HG03103 (cell line): ENCODE measurements around the gene PRPF38A.
A peak's percentile ranks its signal among the peaks of the same experiment; 100 is the strongest.

Experiments used
- ATAC-seq: cut with Tn5 transposase; IDR thresholded peaks from one replicate; pipeline ENCODE4 v1.9.1; 2021; ENCODE audit warnings: low read depth; ENCODE audit not compliant: unreplicated experiment

PRPF38A gene

DNA sequence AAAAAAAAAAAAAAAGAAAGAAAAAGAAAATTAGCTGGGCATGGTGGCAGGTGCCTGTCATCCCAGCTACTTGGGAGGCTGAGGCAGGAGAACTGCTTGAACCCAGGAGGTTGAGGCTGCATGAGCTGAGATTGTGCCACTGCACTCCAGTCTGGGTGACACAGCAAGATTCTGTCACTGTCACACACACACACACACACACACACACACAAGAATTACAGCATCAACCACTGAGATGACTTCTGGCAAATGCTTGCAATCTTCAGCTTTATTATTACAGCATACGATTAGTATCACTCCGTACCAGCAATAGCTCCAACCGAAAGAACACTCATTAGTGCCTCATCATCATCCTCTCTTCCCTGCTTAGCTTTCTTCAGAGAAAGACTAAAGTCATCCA lies 4.8 kb upstream of the PRPF38A start:
- no peak for ATAC-seq

DNA sequence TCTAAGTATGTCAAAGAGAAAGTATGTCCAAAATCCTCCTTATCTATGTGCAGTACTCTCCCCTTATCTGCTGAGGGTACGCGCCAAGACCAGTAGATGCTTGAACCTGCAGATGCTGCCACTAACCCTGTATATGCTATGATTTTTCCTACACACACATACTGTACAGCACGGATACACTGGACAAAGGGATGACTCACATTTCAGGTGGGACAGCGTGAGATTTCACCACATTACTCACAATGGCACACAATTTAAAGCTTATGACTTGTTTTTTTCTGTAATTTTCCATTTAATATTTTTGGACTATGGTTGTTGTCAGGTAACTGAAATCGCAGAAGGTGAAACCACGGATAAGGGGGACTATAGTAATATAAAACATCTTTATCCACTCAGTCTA lies 4.3 kb upstream of the PRPF38A start:
- ATAC-seq: no peak

DNA sequence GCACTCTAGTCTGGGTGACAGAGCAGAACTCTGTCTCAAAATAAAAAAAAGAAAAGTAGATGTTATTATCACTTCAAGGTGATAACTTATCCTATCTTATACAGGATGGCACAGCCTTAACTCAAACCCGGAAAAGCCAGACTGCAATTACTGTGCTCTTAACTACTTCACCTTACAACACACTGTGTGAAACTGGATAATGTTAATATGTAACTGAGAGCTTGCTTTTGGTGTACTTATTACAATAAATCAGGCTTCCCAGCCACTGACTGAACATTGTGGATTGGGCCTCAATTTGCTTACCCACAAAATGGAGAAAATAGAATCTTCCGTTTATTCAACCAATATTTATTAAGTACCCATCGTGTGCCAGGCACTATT lies 1.6 kb upstream of the PRPF38A start:
- no peak for ATAC-seq

DNA sequence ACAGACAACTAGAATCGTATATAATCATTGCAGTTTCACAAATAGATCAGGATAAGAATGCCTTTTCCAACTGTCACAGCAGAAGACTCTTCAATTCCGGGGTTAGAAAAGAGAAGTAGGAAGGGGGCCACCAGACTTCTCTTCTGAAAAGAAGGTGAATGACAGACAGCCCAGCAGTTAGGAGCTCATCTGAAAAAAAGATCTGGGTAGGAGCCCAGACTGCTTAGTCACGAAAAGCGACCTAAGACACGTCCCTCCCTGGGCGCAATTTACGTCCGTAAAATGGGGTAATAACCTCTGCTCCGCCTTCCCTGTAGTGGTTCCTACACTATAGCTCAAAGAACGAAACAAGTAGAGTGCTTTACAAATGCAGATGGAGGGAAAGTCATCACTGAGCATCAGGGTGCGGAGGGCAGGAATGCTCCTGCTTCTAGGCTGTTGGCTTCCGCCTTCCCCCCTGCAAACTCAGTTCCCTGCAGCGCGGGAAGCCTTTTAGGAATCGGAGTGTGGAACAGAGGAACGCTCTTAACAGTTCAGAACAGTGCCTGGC lies 761 bp upstream of the PRPF38A start:
- ATAC-seq: peak; percentile 37

DNA sequence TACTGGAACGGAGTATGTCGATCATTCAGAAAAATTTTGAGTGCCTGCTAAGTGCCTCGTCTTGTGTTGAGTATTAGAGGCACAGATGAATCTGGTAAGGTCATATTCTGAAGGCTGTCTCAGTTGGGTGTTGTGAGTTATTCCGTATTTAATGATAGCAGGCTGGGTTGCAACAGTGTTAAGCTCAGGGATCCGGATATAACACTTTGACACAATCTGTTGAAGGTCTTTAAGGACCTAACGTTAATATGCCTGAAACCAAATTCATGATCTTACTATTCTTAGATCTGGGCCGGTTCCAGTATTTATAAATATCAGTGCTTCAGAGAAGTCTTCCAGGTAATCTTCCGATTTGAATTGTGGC lies 555 bp downstream of the PRPF38A start:
- ATAC-seq: no peak

DNA sequence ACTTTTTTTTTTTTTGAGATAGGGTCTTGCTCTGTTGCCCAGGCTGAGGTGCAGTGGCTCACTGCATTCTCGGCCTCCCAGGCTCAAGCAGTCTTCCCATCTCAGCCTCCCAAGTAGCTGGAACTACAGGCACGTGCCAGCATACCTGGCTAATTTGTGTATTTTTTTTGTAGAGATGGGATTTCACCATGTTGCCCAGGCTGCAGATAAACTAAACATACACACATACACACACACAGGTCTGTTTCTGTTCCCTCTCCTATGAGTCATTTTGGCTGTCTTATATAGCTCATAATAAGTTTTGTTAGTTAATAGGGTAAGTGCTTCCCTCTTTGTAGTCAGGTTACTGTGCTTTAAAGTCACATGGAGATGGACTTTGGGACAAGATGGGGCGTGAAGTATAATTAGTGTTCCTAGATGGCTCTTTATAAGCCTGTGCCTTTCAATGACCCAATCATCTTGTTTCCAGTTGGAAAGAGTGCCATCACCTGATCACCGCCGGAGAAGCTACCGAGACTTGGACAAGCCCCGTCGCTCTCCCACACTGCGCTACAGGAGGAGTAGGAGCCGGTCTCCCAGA lies 9.1 kb downstream of the PRPF38A start:
- no peak for ATAC-seq

DNA sequence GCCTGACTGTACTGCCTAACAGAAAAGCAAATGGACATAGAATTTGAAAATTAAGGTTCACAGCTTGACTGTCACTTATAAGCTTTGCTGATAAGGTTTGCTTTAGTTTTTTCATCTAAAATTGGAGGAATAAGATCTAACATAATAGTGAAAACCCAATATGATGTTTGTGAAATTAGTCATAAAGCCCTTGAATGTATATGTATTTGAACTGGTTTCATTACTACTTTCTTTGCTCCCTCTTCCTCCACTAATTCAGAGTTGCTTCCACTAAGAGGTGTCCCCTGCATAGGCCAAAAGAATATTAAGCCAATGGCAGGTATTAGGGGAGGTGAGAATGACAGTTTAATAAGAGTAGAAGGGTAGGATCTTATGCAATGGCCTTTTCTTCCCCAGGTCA lies 10.5 kb downstream of the PRPF38A start:
- no peak for ATAC-seq

DNA sequence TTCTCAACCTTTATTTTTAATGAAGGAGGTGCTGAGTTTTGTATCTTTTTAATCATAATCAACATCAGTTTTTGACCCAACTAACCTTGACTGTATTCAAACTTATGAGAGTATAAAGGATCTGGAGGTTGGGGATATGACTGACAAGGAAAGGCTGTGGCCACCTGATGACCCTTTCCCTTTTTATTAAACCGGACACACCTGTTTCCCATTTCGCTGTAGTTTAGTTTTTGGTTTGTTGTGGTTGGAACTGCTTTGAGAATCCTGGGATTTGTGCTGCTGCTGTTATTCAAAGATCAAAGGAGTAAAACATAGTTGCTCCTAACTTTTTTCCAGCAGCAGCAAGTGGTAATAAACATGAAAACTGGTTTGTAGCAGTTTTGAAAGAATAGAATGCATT lies 12.4 kb downstream of the PRPF38A start:
- ATAC-seq: no peak

DNA sequence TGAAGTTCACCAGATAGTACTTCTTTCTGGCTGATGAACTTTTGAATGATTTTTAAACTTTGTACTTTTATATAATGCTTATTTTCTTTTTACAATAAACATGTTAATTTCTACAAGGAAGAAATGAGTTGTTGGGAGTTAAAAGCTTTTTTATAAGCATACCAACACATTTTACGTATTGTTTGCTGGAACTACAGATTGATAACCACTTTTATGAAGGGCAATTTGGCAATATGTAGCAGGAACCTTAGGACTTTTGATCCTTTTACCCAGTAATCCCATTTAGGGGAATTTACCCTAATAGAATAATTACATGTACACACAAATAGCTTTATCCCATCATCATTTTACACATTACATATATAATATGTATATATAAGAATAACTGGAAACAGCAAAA lies 16.3 kb downstream of the PRPF38A start:
- ATAC-seq: no peak

DNA sequence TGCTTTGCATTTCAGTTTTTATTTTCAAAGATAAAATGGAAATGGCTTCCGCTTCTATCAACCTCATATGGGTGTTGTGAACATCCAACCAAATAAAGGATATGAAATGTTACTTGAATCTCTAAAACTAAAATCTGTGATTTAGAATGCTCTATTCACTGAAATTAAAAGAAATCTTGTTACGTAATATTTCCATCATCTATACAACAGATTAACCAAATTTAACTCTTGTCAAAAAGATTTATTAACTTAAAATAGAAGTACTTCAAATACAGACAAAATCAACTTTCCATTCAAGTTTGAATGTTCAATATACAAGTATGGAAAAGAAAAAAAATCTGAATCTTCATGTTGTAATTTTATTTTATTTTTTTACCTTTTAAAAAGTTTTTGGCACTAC lies 18.7 kb downstream of the PRPF38A start:
- no peak for ATAC-seq

DNA sequence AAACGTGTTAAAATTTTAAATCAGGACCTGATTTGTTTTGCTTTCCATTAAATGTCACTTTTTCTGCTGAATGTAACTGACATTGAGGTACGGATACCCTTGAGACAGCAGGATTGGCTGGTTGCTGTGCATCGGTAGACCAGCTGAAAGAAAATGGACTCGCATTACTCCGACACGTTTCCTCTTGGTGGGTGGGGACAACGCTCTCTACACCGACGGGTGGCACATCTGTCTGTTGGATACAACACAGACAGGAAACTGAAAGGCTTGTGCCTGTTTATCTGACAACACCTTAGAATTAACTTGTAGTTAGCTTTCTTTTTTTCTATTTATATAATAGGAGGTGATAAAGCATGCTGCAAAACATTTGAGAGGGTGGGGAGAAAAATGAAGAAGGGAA lies 19.4 kb downstream of the PRPF38A start:
- no peak for ATAC-seq

DNA sequence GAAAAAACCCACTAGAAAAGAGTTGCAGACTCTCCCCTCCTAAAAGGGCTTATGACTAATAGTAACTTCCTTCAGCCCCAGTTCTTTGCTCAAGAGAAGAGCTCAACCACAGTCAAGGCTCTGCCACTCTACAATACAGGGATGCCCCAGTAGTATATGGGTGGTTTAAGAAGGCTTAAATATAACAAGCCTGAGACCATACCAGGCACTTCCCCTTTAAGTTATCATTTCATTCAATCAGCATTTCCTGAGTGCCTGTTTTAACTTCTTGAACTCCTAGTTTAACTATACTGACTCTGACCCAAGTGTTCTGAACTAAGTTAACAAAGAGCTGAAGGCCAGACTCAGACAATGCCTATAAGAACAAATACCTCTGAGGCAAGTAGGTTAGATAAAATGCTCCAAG lies 19.8 kb downstream of the PRPF38A start:
- ATAC-seq: no peak

DNA sequence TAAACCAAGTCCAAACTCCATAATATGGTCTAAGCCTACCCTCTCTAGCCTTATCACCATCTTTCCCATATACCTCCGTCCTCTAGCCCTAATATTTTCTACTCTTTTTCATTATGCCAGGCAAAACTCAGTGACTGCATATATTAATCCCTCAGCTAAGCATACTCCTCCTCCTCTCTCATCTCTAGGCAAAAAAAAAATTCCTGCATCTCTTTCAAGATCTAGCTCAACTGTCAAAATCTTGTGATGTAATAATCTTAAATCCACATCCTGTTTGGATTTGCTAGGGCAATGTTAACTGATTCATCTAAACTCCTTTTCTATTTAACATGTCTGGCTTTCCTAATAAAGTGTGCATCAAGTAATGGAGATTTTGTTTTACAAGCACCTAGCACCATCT lies 20.4 kb downstream of the PRPF38A start:
- ATAC-seq: no peak

DNA sequence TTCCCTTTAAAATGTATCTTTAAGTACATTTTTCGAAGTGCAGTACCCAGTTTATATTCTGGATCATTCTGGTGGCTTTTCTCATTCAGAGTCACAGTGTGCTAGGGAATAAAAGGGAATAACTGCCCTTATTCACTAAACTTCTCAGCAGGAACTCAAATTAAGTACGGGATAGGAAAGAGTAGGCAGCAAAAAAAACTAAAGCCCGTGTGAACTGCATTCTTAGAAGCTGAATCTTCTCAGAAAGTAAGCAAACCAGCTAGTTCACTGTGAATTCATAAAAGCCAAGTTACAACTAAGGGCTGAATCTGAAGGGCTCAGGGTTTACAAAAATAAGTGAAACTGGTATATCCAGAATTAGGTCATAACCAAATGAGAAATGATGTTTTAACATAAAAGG lies 22.0 kb downstream of the PRPF38A start:
- ATAC-seq: no peak

DNA sequence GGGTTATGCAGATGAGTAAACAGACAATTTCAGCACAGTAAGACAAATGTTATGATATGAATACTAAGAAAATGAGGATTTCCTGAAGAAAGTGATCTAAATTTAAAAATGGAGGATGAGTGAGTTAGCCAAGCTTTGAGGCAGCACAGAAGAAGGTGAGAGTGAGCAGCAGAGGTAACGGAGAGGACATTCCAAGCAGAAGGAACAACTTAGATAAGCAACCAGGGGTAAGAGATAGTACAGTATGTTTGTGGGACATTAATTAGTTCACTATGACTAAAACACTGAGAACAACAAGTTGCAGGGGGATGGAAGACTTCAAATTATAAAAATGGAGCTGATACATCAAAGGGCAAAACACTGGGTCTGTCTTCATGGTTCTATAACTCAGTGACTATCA lies 22.8 kb downstream of the PRPF38A start:
- no peak for ATAC-seq

DNA sequence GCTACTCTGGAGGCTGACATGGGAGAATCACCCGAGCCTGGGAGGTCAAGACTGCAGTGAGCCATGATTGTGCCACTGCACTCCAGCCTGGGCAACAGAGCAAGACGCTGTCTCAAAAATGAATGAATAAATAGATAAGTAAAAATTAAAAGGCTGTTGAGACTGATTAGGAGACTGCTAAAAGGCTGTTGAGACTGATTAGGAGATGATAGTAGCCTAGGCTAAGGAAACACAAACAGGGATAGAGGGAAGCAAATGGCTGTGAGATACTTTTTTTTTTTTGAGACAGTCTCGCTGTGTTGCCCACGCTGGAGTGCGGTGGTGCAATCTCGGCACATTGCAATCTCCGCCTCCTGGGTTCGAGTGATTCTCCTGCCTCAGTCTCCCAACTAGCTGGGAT lies 28.4 kb downstream of the PRPF38A start:
- ATAC-seq: no peak

DNA sequence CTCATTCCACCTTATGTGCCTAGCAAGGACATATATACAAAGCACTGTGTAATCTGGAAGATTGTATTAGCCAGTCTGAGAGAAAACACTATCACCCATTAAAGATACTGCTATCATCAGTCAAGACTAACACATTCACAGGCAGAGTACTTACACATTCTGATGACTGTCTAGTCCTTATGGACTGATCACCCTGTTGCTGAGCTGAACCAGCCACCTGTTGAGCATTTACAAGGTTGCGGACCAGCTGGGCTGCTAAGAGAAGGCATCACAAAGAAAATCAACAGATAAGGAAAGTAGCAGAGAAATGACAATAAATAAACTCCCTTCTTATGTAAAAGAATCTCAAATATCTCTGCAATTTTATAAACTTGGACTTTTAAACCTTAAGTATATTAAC lies 30.8 kb downstream of the PRPF38A start:
- ATAC-seq: no peak

DNA sequence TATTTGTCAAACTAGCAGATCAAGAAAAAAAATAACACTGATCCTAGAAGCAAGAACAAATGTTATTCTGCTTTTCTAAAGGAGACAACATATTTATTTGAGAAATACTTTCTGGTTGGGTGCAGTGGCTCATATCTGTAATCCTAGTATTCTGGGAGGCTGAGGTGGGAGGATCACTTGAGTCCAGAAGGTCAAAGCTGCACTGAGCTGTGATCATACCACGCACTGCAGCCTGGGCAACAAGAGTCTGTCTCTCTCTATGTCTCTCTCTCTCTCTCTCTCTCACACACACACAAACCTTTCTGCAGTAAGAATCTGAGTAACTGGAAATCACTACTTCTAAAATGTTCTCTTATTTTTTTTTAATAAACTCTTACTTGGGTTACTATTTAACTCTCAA lies 31.2 kb downstream of the PRPF38A start:
- no peak for ATAC-seq

DNA sequence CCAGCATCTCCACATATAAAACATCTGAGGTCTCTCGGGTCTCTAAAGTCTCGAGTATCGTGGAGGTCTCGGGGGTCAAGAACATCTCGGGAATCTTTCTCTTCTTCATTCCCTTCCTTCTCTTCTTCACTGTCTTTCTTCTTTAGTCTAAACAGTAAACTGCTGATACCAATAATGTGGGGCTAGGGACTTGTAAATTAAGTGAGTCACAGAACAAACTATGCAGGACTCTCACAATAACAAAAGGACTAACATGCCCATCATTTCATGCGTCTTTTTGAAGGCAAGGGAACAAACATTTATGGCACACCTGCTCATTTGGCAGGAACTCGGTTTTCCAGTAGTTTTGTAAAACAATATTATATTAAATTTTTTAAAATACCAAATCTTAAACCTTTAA lies 32.4 kb downstream of the PRPF38A start:
- no peak for ATAC-seq

DNA sequence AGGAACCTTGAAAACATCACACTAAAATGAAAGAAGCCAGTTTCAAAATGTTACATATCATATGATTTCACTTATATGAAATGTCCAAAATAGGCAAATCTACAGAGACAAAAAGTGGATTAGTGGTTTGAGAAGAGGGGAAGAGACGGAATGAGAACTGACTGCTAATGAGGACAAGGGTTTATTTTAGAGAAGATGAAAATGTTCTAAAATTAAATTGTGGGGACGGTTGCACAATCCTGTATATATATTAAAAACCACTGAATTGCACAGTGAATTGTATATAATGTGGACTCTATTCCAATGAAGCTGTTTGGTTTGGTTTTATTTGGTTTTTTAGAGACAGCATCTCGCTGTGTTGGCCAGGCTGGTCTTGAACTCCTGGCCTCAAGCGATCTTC lies 35.6 kb downstream of the PRPF38A start:
- ATAC-seq: no peak

DNA sequence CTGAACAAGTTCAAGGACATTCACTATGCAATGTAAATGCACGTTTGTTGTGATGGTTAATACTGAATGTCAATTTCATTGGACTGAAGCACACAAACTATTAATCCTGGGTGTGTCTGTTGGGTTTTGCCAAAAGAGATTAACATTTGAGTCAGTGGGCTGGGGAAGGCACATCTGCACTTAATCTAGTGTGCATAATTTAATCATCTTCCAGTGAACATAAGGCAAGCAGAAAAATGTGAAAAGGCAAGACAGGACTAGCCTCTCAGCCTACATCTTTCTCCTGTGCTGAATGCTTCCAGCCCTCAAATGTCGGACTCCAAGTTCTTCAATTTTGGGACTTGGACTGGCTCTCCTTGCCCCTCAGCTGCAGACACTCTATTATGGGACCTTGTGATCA lies 40.1 kb downstream of the PRPF38A start:
- no peak for ATAC-seq

DNA sequence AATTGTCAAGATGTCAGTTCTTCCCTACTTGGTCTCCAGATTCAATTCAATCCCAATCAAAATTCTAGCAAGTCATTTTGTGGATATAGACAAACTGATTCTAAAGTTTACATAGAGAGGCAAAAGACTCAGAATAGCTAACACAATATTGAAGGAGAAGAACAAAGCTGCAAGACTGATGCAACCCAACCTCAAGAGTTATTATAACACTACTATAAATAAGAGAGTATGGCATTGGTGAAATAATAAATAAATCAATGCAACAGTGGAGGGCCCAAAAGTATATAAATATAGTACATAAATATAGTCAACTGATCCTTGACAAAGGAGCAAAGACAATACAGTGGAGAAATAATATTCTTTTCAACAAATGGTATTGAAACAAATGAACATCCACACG lies 49.7 kb downstream of the PRPF38A start:
- no peak for ATAC-seq

DNA sequence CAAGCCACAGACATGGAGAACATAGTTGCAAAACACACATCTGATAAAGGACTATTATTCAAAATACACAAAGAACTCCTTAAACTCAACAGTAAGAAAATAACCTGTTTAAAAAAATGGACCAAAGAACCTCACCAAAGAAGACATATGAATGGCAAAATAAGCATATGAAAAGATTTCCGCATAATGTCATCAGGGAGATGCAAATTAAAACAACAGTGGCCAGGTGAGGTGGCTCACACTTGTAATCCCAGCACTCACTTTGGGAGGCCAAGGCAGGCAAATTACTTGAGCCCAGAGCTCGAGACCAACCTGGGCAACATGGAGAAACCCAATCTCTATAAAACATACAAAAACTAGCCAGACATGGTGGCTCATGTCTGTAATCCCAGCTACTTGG lies 50.4 kb downstream of the PRPF38A start:
- ATAC-seq: no peak
